HepG2 (cell line): ENCODE data around the gene EMILIN1. TPM values are rescaled to one million over a fixed set of nuclear protein-coding genes. Genes with fewer than 3 reads are reported as not detected.

Experiments used
- FOSL2 ChIP-seq: sonication (generic); formaldehyde crosslinking; IDR thresholded peaks from 2 replicates; pipeline ENCODE4 v1.4.0; 2020; ENCODE audit warnings: missing genetic modification reagents
- GATAD1 ChIP-seq: IDR thresholded peaks from 2 replicates; pipeline ENCODE4 v1.6.1; 2016; ENCODE audit warnings: missing genetic modification reagents, missing compliant biosample characterization
- GTF3A ChIP-seq: sonication (generic); formaldehyde crosslinking; conservative IDR thresholded peaks from 2 replicates; pipeline ENCODE4 v1.4.0; 2020; ENCODE audit warnings: mild to moderate bottlenecking, missing genetic modification reagents
- HINFP ChIP-seq: sonication (generic); formaldehyde crosslinking; IDR thresholded peaks from 2 replicates; pipeline ENCODE4 v1.4.0; 2020; ENCODE audit warnings: low read depth, mild to moderate bottlenecking, missing genetic modification reagents
- MXD1 ChIP-seq: sonication (generic); formaldehyde crosslinking; IDR thresholded peaks from 2 replicates; pipeline ENCODE4 v1.4.0; 2020; ENCODE audit warnings: mild to moderate bottlenecking, missing genetic modification reagents
- MXI1 ChIP-seq: IDR thresholded peaks from 3 replicates; pipeline ENCODE4 v1.6.1; 2012; ENCODE audit warnings: low read depth, low read length, inconsistent platforms, borderline replicate concordance
- NFE2 ChIP-seq: sonication (generic); formaldehyde crosslinking; IDR thresholded peaks from 2 replicates; pipeline ENCODE4 v1.4.0; 2020; ENCODE audit warnings: missing genetic modification reagents
- PTBP1 ChIP-seq: fragments of 200-400 bp; formaldehyde crosslinking; IDR thresholded peaks from 2 replicates; pipeline ENCODE4 v1.6.1; 2018; ENCODE audit warnings: low read length, low read depth; ENCODE audit not compliant: poor library complexity, severe bottlenecking
- RBFOX2 ChIP-seq: fragments of 200-400 bp; formaldehyde crosslinking; IDR thresholded peaks from 2 replicates; pipeline ENCODE4 v1.6.1; 2017; ENCODE audit warnings: low read depth, mild to moderate bottlenecking, low read length
- TMF1 ChIP-seq: sonication (generic); formaldehyde crosslinking; IDR thresholded peaks from 2 replicates; pipeline ENCODE4 v1.8.1; 2022; ENCODE audit warnings: low read depth, missing genetic modification reagents
- U2AF1 ChIP-seq: fragments of 200-400 bp; formaldehyde crosslinking; optimal IDR thresholded peaks from 2 replicates; pipeline ENCODE3; 2017; ENCODE audit warnings: mild to moderate bottlenecking, low read depth, low read length
- YEATS4 ChIP-seq: sonication (generic); formaldehyde crosslinking; IDR thresholded peaks from 2 replicates; pipeline ENCODE4 v1.4.0; 2020; ENCODE audit warnings: missing genetic modification reagents, borderline replicate concordance
- ZBTB34 ChIP-seq: sonication (generic); formaldehyde crosslinking; IDR thresholded peaks from 2 replicates; pipeline ENCODE4 v1.8.0; 2022; ENCODE audit warnings: mild to moderate bottlenecking, missing genetic modification reagents
- ZBTB44 ChIP-seq: sonication (generic); formaldehyde crosslinking; IDR thresholded peaks from 2 replicates; pipeline ENCODE4 v1.4.0; 2020; ENCODE audit warnings: missing genetic modification reagents
- ZFP91 ChIP-seq: sonication (generic); formaldehyde crosslinking; IDR thresholded peaks from 2 replicates; pipeline ENCODE4 v1.9.0; 2022; ENCODE audit warnings: missing genetic modification reagents, mild to moderate bottlenecking, borderline replicate concordance
- ZNF136 ChIP-seq: sonication (generic); formaldehyde crosslinking; IDR thresholded peaks from 2 replicates; pipeline ENCODE4 v1.8.1; 2022; ENCODE audit warnings: low read depth, mild to moderate bottlenecking, moderate library complexity, missing genetic modification reagents
- ZNF253 ChIP-seq: sonication (generic); formaldehyde crosslinking; IDR thresholded peaks from 2 replicates; pipeline ENCODE4 v1.8.0; 2022; ENCODE audit warnings: mild to moderate bottlenecking, missing genetic modification reagents, borderline replicate concordance
- ZNF264 ChIP-seq: sonication (generic); formaldehyde crosslinking; IDR thresholded peaks from 2 replicates; pipeline ENCODE4 v1.4.0; 2020; ENCODE audit warnings: missing genetic modification reagents
- ZNF33B ChIP-seq: sonication (generic); formaldehyde crosslinking; IDR thresholded peaks from 2 replicates; pipeline ENCODE4 v1.5.1; 2020; ENCODE audit warnings: mild to moderate bottlenecking, missing genetic modification reagents
- ZNF772 ChIP-seq: sonication (generic); formaldehyde crosslinking; IDR thresholded peaks from 2 replicates; pipeline ENCODE4 v1.5.0; 2020; ENCODE audit warnings: mild to moderate bottlenecking, missing genetic modification reagents
- polyA plus RNA-seq, 8 experiments: library from polyadenylated mRNA; depleted of rRNA in 3 of 8; stranded (reverse) in 7 of 8; unstranded in 1 of 8; fragments of >200 nt; fragmentation: Illumina TruSeq in 4 of 8; extraction: Trizol in 4 of 8; gene quantifications; 2 replicates each; pipeline versions ENCODE4 v1.2.1 to v1.2.3, GENCODE V29; 2011 to 2016; ENCODE audit warnings: low read depth in 4 of 8, missing spikeins in 1 of 8, mixed read lengths in 1 of 8; ENCODE audit not compliant: insufficient read depth in 1 of 8
- total RNA-seq, 5 experiments: library from RNA; depleted of rRNA; stranded (reverse); fragments of >200 nt; fragmentation: Illumina TruSeq; extraction: Trizol; gene quantifications; 2 replicates each; pipeline ENCODE4 v1.2.3, GENCODE V29; 2016; ENCODE audit warnings: low read depth in 1 of 5

The EMILIN1 gene
- total and polyA plus RNA-seq, 2 of the 13 experiments (the other 11 are each of a cell fraction or from before 2014, with no cell fraction given) = 8.1 to 9.7 TPM

- TF ChIP-seq ZNF253 (0 out of 2 replicates have a peak, but pooled peaks have one; percentile 34), ZNF264 (CRISPR knock-in tag) (0 out of 2 replicates have a peak, but pooled peaks have one; percentile 38), ZBTB34 (no peak), ZNF136 (CRISPR knock-in tag) (0 out of 2 replicates have a peak, but pooled peaks have one; percentile 71), MXD1 (CRISPR knock-in tag) (no peak; the same call in 1 of the 2 replicates), NFE2 (CRISPR knock-in tag) (no peak; the same call in 1 of the 2 replicates), YEATS4 (peak; percentile 86), ZNF33B (peak; percentile 91; the same call in 1 of the 2 replicates), GATAD1 (CRISPR knock-in tag) (no peak; the same call in 1 of the 2 replicates), PTBP1 (peak; percentile 87), ZNF772 (peak; percentile 87; the same call in 1 of the 2 replicates), MXI1 (peak; percentile 37; the same call in 1 of the 3 replicates), U2AF1 (peak; percentile 29), GTF3A (CRISPR knock-in tag) (no peak), FOSL2 (CRISPR knock-in tag) (0 out of 2 replicates have a peak, but pooled peaks have one; percentile 14), HINFP (CRISPR knock-in tag) (peak; percentile 80), RBFOX2 (peak; percentile 86), ZBTB44 (CRISPR knock-in tag) (0 out of 2 replicates have a peak, but pooled peaks have one; percentile 24), ZFP91 (CRISPR knock-in tag) (peak; percentile 88), TMF1 (CRISPR knock-in tag) (peak; percentile 24; the same call in 1 of the 2 replicates)
Observed at GRCh38 chr2:27049422-27050280, 28.8 kb upstream of the EMILIN1 start (continued).
